Colon (tissue), 2 donors: ENCODE results near the gene PCNX3.
A peak's percentile ranks its signal among the peaks of the same experiment; 100 is the strongest.

ENCODE experiments used
- FAIRE-seq: peaks from 2 replicates; lab custom pipeline; 2012; peaks lifted over from hg19 to GRCh38; lab: Jason Lieb, UNC
- donor health status: control.
- donor health status: control.

PCNX3 gene

GRCh38 chr11:65615229-65615949, at the start of gene PCNX3:
PCNX3 (plus strand) TSS chr11:65615776; CDS start chr11:65616312, 536 bp downstream.
- FAIRE-seq = peak; percentile 98

DNA sequence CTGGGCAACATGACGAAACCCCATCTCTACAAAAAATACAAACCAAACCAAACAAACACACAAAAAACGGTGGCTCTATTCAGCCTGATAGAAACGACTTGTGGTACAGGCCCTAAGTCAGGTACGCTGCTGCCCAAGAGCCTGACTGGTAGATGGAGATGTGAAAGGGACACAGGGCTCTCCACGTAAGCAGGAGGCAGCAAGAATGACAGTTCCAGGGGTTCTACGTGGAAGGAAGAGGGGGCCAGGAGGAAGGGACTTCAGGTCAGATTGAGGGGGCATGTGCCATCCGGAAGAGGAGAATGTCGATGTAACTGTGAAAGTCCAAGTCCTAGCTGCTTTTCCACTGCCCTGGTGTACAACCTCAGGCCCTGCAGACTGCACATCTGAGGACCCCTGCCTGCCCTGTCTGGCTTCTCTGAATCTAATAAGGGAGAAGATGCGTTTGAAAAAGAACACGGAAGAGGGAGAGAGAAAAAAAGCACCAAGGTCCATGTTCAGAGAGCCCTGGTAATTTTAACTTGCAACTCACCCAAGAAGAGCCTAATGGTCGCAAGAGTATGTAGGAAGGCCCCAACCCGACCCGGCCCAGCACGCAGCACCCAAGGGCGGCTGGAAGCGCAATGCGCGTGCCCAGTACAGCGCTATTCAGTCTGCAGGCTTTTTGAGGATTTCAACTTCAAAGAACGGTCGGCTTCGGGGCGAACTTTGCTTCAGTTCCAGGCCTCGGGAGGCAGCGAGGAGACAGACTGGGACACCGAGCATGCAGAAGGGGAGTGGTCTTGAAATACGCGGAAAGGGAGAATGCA, 46.2 kb upstream of the PCNX3 start:
- no peak for FAIRE-seq

- no peak for FAIRE-seq
Measured at GRCh38 chr11:65569973-65570918, 45.3 kb upstream of the PCNX3 start, which contains the start of gene ZNRD2. ZNRD2 (plus strand) TSS chr11:65570477; CDS start chr11:65570492, 15 bp downstream.

- FAIRE-seq = no peak
Measured at GRCh38 chr11:65571420-65571819, 44.2 kb upstream of the PCNX3 start.

GRCh38 chr11:65571940-65572339, 43.6 kb upstream of the PCNX3 start:
- no peak for FAIRE-seq

GRCh38 chr11:65572356-65573051, 43.1 kb upstream of the PCNX3 start, which contains the start of gene FAM89B:
FAM89B (plus strand) TSS chr11:65572538; CDS start chr11:65572670, 132 bp downstream.
- FAIRE-seq = no peak

DNA sequence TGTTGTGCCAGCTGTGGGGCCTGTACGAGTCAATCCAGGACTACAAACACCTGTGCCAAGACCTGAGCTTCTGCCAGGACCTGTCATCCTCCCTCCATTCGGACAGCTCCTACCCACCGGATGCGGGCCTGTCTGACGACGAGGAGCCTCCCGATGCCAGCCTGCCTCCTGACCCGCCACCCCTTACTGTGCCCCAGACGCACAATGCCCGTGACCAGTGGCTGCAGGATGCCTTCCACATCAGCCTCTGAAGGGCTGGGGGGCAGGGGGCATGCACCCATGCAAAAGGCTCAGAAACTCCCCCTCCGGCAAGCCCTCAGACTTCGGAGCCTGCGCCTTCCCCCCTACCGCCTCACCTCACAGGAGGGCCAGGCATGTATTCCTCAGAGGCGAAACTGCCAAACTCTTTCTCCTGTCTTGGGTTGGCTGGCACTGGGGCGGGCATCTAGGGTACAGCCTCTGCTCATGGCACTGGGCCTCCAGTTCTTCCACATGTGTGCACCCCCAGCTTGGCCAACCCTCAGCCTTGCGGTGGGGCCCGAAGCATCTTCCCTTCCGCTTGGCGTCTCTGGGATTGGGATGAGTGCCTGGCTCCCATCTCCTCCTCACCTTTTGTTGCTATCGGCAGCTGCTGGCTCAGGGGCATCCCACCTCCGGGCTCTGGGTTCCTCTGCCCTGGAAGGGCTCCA, 42.0 kb upstream of the PCNX3 start:
- FAIRE-seq = no peak

GRCh38 chr11:65574109-65574810, 41.3 kb upstream of the PCNX3 start:
- FAIRE-seq = no peak

- no peak for FAIRE-seq
Measured at GRCh38 chr11:65574811-65575567, 40.6 kb upstream of the PCNX3 start.

GRCh38 chr11:65575568-65576231, 39.9 kb upstream of the PCNX3 start, which contains the start of gene EHBP1L1:
EHBP1L1 (plus strand) TSS chr11:65576053; CDS start chr11:65576303, 250 bp downstream.
- no peak for FAIRE-seq

DNA sequence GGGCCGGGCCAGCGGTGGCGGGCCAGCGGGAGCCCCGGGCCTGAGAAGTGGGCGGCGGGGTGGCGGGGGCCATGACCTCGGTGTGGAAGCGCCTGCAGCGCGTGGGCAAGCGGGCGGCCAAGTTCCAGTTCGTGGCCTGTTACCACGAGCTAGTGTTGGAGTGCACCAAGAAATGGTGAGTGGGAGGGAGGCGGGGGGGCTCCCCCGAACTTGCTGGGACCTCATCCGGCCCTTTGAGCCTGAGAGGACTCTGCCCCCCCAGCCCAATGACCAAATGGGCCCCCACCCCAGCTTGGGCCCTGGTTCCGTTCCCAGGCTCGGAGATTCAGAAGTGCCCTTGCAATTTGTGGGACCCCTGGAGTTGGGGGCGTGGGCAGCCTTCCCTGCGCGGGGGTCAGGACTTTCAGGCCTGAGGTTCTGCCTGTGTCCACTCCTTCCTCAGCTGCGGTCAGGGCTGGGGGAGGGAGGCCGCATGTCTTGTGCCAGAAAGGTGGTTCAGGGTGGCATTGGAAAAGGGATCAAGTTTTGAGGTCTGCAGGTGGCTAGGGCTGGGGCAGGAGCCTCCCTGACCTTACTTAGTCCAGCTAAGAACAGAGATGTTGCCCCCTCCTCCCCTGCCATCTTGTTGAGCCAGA, 39.2 kb upstream of the PCNX3 start:
- FAIRE-seq = no peak

DNA sequence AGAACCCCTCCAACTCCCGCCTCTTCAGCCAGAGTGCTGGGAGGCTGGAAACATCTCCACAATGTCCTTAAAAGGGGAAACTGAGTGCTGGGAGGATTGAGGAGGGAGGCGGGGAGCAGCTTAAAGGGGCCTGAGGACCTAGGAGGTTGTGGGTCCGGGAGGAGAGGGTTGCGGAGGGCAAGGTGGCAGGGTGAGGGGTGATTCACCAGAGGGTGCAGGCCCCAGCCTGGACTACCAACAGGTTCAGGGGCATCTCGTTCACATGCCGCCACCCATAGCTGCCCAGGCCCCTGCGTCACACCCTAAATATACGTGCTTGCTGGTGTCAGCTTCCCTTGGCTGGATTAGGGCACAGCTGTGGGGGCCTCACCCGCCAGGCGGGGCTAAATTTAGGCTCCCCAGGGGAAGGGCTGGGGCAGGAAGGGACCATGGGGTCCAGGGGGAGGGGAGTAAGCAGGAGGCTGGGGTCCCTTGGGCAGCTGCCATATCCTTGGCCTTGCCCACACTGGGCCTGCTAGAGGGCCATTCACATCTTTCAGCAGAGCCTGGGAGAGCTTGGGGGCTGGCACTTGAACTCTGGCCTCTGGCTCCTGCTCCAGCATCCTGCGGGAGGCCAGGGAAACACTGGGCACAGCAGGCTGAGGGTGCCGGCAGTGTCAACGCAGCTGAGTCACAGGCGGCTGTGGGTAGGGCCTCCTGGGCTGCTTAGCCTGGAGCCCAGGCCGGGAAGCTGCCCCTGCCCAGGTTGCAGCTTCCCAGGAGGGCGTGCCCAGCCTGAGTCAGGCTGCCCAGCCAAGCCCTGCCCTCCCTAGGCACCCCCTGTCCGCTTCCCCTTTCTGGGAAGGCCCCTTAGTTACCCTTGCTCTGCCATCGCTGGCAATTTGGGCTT, 38.5 kb upstream of the PCNX3 start:
- FAIRE-seq = no peak

DNA sequence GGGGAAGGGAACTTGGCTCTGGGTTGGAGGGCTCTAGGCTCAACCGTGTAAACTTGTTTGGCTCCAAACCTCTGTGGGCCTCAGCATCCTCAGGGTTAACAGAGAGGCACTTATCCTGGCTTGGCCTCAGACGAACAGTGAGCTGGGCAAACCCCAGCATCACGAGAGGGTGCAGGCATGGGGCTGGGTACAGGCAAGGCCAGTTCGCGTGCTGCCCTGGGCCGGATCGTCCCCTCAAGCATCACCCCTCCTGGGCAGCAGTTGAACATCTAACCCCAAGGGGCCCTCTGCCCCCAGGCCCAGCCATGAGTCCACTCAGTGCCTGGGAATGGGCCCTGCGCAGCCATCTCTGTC, 37.8 kb upstream of the PCNX3 start:
- FAIRE-seq = no peak

DNA sequence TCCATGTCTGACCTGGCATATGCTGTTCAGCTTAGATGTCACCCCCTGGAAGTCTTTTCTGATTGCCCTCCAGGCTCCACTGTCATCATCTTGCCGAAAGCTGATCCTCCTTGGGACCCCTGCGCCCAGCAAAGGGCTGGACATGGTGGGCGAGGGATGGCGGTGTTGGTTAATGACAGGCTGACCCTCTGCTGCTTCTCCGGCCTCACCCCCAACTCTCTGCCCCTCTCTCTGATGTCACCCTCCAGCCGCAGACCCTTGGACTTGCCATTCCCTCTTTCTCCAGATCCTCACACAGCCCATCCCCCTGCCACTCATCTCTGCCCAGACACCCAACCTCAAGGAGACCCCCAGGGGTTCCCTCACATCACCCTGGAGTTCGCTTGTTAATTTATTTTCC, 37.4 kb upstream of the PCNX3 start:
- FAIRE-seq = no peak

- FAIRE-seq = no peak
Measured at GRCh38 chr11:65578667-65579066, 36.9 kb upstream of the PCNX3 start.

GRCh38 chr11:65579291-65579690, 36.3 kb upstream of the PCNX3 start:
- no peak for FAIRE-seq

DNA sequence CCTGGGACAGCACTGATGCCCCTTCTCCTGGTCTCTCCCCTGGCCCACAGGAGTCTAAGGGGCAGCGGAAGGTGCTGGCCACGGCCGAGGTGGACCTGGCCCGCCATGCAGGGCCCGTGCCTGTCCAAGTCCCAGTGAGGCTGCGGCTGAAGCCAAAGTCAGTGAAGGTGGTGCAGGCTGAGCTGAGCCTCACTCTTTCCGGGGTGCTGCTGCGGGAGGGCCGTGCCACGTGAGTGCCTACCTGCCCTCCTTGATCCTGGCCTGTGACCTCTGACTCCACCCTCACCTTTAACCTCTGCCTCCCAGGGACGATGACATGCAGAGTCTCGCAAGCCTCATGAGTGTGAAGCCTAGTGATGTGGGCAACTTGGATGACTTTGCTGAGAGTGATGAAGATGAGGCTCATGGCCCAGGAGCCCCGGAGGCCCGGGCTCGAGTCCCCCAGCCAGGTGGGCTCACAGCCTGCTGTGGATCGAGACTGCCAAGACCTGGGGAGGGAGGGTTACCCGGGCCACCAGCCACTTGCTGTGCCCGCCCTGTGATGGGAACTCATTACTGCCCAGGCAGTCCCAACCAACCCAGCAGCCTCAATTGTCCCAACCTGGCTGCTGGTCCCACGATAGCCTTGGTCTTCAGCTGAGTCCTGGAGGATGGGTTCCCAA, 35.4 kb upstream of the PCNX3 start:
- FAIRE-seq = no peak
